Measurements from ENCODE around the gene PITPNB.

PITPNB gene

DNA sequence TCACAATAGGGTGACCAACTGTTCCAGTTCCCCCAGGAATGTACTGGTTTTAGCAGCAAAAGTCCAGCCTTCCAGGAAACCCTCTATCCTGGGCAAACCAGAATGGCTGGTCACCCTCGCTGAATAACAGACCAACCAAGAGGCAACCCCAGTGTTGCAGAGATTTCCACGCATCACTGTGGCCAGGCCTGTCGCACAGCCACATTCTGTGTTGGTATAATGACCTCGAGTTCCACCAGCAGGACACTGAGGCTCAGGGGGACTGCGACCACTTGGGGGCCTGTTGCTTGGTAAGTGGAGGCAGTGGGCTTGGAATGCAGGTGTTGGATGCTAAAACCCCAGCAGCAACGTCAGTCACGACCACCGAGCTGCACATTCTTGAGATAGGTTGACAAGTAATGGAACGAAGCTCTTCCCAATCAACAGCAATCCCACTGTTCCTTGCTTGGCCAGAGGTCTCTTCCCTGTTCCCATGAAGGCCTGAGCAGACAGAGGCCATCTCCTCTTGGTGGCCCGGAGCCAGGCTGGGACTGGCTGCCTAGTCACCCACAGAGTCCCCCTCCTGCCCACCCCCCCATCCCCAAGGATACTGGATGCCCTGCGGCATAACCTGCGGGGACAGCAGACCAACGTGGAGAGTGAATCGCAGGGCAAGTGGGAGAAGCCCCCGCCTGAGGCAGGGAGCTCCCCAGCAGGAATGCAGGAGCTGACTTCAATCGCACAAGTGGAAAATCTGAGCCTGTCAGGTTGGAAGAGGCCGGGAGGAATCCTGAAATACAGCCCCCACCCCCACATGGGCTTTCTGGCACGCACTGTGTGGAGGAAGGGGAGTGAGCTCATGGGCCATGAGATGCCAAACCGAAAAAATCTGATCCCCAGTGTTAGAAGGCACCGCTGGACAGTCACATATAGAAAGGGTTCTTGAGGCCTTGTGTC is 74.1 kb downstream of the PITPNB start:
- no peak for DNase-seq (ENCODE audit: low read depth)
- H3K4me3 ChIP-seq (ENCODE audit: control insufficient read depth, low read depth, low read length) = no peak overlapping the region
- TF ChIP-seq CTCF (conservative IDR thresholded peaks at IDR 0.05; ENCODE audit: control insufficient read depth, insufficient read depth, low read depth, low read length) = no peak

GRCh38 chr22:27844256-27844655 is 74.8 kb downstream of the PITPNB start:
- no peak for TF ChIP-seq CTCF (conservative IDR thresholded peaks at IDR 0.05; ENCODE audit: control insufficient read depth, insufficient read depth, low read depth, low read length)
- H3K4me3 ChIP-seq (ENCODE audit: control insufficient read depth, low read depth, low read length) = no peak overlapping the region
- no peak for DNase-seq (ENCODE audit: low read depth)

DNA sequence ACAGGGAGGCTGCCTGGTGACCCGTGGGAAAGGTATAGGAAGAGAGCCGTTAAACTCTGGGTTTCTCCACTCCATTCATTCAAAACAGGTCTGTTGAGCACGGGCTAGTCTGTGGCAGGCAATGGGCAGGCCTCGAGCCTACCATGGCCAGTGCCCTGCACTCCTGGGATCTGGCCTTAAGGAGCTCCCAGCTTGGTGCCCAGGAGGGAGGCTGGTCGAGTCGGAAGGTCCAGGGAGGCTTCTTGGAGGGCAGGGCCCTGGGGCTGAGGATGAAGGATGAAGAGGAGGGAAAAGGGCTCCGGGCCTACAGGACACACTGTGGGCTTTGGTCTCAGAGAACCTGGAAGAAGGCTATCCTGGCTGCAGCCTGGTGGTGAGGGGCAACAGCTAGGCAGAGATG is 75.6 kb downstream of the PITPNB start:
- TF ChIP-seq CTCF (conservative IDR thresholded peaks at IDR 0.05; ENCODE audit: control insufficient read depth, insufficient read depth, low read depth, low read length) = no peak
- no peak overlapping the region for H3K4me3 ChIP-seq (ENCODE audit: control insufficient read depth, low read depth, low read length)
- DNase-seq (ENCODE audit: low read depth) = no peak

DNA sequence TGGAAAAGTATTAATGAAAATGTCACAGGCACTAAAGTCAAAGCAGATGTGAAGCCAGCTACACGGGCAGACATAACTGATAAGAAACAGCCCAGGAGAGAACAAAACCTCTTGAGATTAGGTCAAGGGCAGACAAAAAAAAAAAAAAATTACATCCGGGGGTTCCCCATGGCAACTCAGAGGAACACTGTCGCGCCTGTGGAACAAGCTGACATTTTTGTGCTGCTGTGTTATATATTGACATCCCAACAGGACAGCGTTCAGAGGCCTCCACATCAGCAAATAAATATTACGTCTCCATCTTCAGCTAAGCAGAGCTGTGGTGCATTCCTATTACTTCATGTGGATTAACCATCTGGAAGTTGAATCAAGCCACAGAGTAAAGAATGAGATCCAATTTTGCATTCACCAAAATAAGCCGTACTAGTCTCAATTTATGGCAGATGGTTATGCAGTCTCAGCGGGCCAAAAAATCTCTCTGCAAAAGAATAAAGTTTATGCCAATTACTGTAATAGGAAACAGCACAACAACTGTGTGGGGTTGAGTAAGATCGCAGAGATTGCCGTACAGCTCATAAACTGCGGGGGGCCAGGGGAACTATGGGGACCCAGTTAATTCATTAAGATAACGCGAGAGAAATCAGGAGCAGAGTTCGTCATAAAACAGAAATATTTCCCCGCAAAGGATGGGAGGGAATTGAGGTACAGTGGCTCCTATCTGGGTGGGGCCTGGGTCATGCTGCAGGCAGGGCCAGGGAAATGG is 76.2 kb downstream of the PITPNB start:
- DNase-seq (ENCODE audit: low read depth) = peak; percentile 56
- no peak for TF ChIP-seq CTCF (conservative IDR thresholded peaks at IDR 0.05; ENCODE audit: control insufficient read depth, insufficient read depth, low read depth, low read length)
- no peak overlapping the region for H3K4me3 ChIP-seq (ENCODE audit: control insufficient read depth, low read depth, low read length)

GRCh38 chr22:27842201-27842600 is 76.9 kb downstream of the PITPNB start:
- TF ChIP-seq CTCF (conservative IDR thresholded peaks at IDR 0.05; ENCODE audit: control insufficient read depth, insufficient read depth, low read depth, low read length) = no peak
- no peak for DNase-seq (ENCODE audit: low read depth)

GRCh38 chr22:27840436-27840835 is 78.6 kb downstream of the PITPNB start:
- DNase-seq (ENCODE audit: low read depth) = no peak
- no peak overlapping the region for H3K4me3 ChIP-seq (ENCODE audit: control insufficient read depth, low read depth, low read length)
- TF ChIP-seq CTCF (conservative IDR thresholded peaks at IDR 0.05; ENCODE audit: control insufficient read depth, insufficient read depth, low read depth, low read length) = no peak

More at GRCh38 chr22:27842201-27842600, 76.9 kb downstream of the PITPNB start:
- H3K4me3 ChIP-seq (ENCODE audit: control insufficient read depth, low read depth, low read length) = no peak overlapping the region

Data from fibroblast of mammary gland (primary cell).